GM19463 (cell line): ENCODE data around the gene SCN9A.
"Not testable (repeated sequence)": the region's sequence is repeated elsewhere in the genome, so short reads cannot be mapped to it uniquely, and the experiment has no call there.

Source experiments
- ATAC-seq: cut with Tn5 transposase; IDR thresholded peaks from one replicate; pipeline ENCODE4 v1.9.1; 2021; ENCODE audit warnings: mild to moderate bottlenecking, moderate library complexity; ENCODE audit not compliant: unreplicated experiment

Gene SCN9A

GRCh38 chr2:166335284-166335683 lies 40.5 kb downstream of the SCN9A start:
- no peak for ATAC-seq

GRCh38 chr2:166334805-166335204 lies 40.9 kb downstream of the SCN9A start:
- ATAC-seq, result no peak

GRCh38 chr2:166333801-166334200 lies 41.9 kb downstream of the SCN9A start:
- ATAC-seq, result no peak

- ATAC-seq, result no peak
These were observed 43.6 kb downstream of the SCN9A start for GRCh38 chr2:166332106-166332505.

- ATAC-seq, result no peak
These were observed 44.3 kb downstream of the SCN9A start for GRCh38 chr2:166331468-166331867.

GRCh38 chr2:166329465-166329864 lies 46.3 kb downstream of the SCN9A start:
- ATAC-seq, result no peak

- ATAC-seq, result no peak
These were observed 47.6 kb downstream of the SCN9A start for GRCh38 chr2:166328147-166328546.

GRCh38 chr2:166321076-166321475 lies 54.7 kb downstream of the SCN9A start:
- ATAC-seq, result no peak

GRCh38 chr2:166314022-166314759 lies 61.6 kb downstream of the SCN9A start:
- no peak for ATAC-seq

- not testable (repeated sequence) for ATAC-seq
These were observed 62.9 kb downstream of the SCN9A start for GRCh38 chr2:166312863-166313262.

GRCh38 chr2:166307326-166307725 lies 68.4 kb downstream of the SCN9A start:
- ATAC-seq, result no peak

GRCh38 chr2:166304656-166305055 lies 71.1 kb downstream of the SCN9A start:
- ATAC-seq, result no peak

- ATAC-seq, result no peak
These were observed 73.7 kb downstream of the SCN9A start for GRCh38 chr2:166302036-166302435.

GRCh38 chr2:166297951-166298350 lies 77.8 kb downstream of the SCN9A start:
- ATAC-seq, result no peak

- no peak for ATAC-seq
These were observed 81.8 kb downstream of the SCN9A start for GRCh38 chr2:166293984-166294383.

- ATAC-seq, result no peak
These were observed 90.5 kb downstream of the SCN9A start for GRCh38 chr2:166285215-166285614.

- no peak for ATAC-seq
These were observed 91.4 kb downstream of the SCN9A start for GRCh38 chr2:166284359-166284758.

- peak; percentile 66 for ATAC-seq
These were observed 93.6 kb downstream of the SCN9A start for GRCh38 chr2:166282154-166282553.

GRCh38 chr2:166278856-166279255 lies 96.9 kb downstream of the SCN9A start:
- ATAC-seq, result no peak

GRCh38 chr2:166270376-166270775 lies 105.4 kb downstream of the SCN9A start:
- ATAC-seq, result no peak

GRCh38 chr2:166269322-166269721 lies 106.4 kb downstream of the SCN9A start:
- ATAC-seq, result no peak

GRCh38 chr2:166257859-166258258 lies 117.9 kb downstream of the SCN9A start:
- no peak for ATAC-seq

- ATAC-seq, result no peak
These were observed 118.8 kb downstream of the SCN9A start for GRCh38 chr2:166256896-166257295.
